Neural progenitor cell (in vitro differentiated cells): ENCODE measurements around the gene ZNF581.

ENCODE experiments used
- EZH2 ChIP-seq: fragments of 200-600 bp; sonication (generic); IDR thresholded peaks from 2 replicates; pipeline ENCODE4 v1.6.1; 2017; ENCODE audit warnings: antibody characterized with exemption, mild to moderate bottlenecking, moderate library complexity
- TF ChIP-seq, protein P1 (sequence below): fragments of 200-600 bp; sonication (generic); IDR thresholded peaks from 2 replicates; pipeline ENCODE4 v1.5.1; 2017; ENCODE audit warnings: antibody characterized with exemption, mild to moderate bottlenecking

DNA sequence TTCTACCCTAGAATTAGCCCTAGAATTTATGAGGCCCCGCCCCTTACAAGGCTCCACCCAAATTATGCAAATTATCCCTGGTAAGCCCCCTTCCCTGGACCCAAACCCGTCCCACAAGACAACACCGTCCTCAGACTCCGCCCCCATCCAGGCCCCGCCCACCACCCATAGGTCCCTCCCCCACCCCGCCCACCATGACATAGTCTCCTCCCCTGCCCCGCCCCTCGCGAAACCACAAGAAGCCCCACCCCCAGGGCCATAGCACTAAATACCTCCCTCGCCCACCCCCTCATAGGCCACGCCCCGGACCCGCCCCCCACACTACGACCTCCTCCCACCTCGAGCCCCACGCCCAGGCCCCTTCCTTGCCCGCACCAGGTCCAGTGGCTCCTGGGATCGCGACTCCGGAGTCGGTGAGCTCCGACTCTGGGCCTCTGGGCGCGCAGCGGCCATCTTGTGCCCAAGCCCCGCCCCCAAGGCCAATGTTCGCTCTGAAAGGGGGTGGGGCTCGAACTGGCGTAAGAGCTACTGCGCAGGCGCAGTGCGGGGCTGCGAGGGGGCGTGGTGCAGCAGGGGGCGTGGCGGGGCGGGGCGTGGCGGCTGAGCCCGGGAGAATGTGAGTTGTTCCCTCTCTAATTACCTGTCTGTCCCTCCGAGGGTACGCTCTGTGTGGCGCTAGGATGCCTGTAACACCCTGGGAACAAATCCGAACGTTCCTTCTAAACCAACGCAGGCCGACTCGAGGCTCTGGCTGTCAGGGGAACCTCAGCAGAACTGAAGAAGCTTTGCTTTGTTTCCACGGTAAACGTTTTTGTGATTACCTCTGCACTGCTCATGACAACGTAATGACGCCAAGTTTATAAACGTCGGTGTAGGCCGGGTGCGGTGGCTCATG lies 19.1 kb upstream of the ZNF581 start, which contains the start of gene ZNF784:
- TF ChIP-seq, protein P1, sequence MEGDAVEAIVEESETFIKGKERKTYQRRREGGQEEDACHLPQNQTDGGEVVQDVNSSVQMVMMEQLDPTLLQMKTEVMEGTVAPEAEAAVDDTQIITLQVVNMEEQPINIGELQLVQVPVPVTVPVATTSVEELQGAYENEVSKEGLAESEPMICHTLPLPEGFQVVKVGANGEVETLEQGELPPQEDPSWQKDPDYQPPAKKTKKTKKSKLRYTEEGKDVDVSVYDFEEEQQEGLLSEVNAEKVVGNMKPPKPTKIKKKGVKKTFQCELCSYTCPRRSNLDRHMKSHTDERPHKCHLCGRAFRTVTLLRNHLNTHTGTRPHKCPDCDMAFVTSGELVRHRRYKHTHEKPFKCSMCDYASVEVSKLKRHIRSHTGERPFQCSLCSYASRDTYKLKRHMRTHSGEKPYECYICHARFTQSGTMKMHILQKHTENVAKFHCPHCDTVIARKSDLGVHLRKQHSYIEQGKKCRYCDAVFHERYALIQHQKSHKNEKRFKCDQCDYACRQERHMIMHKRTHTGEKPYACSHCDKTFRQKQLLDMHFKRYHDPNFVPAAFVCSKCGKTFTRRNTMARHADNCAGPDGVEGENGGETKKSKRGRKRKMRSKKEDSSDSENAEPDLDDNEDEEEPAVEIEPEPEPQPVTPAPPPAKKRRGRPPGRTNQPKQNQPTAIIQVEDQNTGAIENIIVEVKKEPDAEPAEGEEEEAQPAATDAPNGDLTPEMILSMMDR, result no peak
- no peak for TF ChIP-seq EZH2
